A549 (cell line): ENCODE results near the gene SASH1.

Experiments used
- CTCF ChIP-seq: fragments of >200 bp; sonication (Bioruptor Twin); formaldehyde crosslinking; IDR thresholded peaks from 3 replicates; pipeline ENCODE4 v1.5.1; 2016
- GATA3 ChIP-seq: IDR thresholded peaks from 2 replicates; pipeline ENCODE4 v1.6.1; 2012; ENCODE audit warnings: borderline replicate concordance
- RFX5 ChIP-seq: fragments of 450-650 bp; IDR thresholded peaks from 2 replicates; pipeline ENCODE4 v1.7.1; 2014; ENCODE audit warnings: antibody characterized with exemption, mild to moderate bottlenecking, moderate library complexity
- TF ChIP-seq, protein P1 (sequence below): fragments of 200-600 bp; sonication (generic); IDR thresholded peaks from 2 replicates; pipeline ENCODE4 v1.6.1; 2016; ENCODE audit warnings: antibody characterized with exemption, mild to moderate bottlenecking, moderate library complexity

DNA sequence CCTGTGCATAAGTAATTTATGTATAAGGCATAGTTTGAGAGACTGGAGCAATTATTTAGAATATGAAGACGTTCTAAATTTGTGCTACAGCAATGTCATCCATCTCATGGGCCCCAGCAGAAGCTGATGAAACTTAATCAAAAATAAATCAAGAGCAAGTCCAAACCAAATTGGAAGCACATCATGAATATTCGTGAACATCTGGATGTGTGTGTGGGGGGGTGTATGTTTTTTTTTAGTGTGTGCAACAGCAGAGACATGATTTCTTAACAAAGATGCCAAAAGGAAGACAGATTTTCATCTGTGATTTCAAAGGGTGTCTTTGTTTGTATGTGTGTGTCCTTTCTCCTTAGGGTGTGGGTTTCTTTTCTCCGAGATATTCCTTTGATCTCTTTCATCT is 58.9 kb downstream of the SASH1 start:
- no peak for TF ChIP-seq RFX5
- TF ChIP-seq CTCF = no peak
- TF ChIP-seq GATA3 = no peak
- TF ChIP-seq, protein P1, sequence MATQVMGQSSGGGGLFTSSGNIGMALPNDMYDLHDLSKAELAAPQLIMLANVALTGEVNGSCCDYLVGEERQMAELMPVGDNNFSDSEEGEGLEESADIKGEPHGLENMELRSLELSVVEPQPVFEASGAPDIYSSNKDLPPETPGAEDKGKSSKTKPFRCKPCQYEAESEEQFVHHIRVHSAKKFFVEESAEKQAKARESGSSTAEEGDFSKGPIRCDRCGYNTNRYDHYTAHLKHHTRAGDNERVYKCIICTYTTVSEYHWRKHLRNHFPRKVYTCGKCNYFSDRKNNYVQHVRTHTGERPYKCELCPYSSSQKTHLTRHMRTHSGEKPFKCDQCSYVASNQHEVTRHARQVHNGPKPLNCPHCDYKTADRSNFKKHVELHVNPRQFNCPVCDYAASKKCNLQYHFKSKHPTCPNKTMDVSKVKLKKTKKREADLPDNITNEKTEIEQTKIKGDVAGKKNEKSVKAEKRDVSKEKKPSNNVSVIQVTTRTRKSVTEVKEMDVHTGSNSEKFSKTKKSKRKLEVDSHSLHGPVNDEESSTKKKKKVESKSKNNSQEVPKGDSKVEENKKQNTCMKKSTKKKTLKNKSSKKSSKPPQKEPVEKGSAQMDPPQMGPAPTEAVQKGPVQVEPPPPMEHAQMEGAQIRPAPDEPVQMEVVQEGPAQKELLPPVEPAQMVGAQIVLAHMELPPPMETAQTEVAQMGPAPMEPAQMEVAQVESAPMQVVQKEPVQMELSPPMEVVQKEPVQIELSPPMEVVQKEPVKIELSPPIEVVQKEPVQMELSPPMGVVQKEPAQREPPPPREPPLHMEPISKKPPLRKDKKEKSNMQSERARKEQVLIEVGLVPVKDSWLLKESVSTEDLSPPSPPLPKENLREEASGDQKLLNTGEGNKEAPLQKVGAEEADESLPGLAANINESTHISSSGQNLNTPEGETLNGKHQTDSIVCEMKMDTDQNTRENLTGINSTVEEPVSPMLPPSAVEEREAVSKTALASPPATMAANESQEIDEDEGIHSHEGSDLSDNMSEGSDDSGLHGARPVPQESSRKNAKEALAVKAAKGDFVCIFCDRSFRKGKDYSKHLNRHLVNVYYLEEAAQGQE = no peak
